Prostate gland (tissue), 2 donors: ENCODE measurements around the gene ITPKB.

Experiments
- POLR2A ChIP-seq: fragments of 450-650 bp; IDR thresholded peaks from one replicate; pipeline ENCODE4 v1.6.1; 2016; ENCODE audit warnings: antibody characterized with exemption, mild to moderate bottlenecking
- POLR2AphosphoS5 ChIP-seq: sonication (generic); formaldehyde crosslinking; IDR thresholded peaks from one replicate; pipeline ENCODE4 v1.6.1; 2017; ENCODE audit warnings: antibody characterized with exemption
- TF ChIP-seq, protein P1 (sequence below), 4 experiments: fragments of 200-600 bp in 2 of 4; fragments of 450-650 bp in 2 of 4; sonication (generic) in 2 of 4; IDR thresholded peaks; 1 replicate in 3 of 4; 2 replicates in 1 of 4; pipeline ENCODE4 v1.5.1; 2016 to 2019; ENCODE audit warnings: antibody characterized with exemption in 4 of 4, mild to moderate bottlenecking in 2 of 4, moderate library complexity in 2 of 4

DNA sequence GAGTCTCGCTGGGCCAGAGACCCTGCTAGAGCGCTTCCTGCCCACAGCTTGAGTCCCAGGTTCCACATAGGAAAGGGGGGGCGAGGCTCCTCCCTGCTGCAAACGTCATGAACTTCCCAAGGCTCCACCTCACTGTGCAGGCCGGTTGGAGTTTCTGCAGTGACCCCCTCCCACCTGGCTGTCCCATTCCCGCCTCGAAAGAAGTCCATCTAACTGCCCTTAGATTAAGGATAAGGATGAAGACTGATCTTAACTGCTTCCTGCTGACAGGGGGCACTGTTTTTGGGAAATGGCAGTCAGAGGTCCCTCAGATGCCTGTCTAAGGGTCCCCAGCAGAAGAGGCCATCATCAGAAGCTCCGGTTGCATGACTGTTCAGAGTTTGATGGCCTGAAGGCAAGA, 127.8 kb downstream of the ITPKB start:
- TF ChIP-seq, protein P1, sequence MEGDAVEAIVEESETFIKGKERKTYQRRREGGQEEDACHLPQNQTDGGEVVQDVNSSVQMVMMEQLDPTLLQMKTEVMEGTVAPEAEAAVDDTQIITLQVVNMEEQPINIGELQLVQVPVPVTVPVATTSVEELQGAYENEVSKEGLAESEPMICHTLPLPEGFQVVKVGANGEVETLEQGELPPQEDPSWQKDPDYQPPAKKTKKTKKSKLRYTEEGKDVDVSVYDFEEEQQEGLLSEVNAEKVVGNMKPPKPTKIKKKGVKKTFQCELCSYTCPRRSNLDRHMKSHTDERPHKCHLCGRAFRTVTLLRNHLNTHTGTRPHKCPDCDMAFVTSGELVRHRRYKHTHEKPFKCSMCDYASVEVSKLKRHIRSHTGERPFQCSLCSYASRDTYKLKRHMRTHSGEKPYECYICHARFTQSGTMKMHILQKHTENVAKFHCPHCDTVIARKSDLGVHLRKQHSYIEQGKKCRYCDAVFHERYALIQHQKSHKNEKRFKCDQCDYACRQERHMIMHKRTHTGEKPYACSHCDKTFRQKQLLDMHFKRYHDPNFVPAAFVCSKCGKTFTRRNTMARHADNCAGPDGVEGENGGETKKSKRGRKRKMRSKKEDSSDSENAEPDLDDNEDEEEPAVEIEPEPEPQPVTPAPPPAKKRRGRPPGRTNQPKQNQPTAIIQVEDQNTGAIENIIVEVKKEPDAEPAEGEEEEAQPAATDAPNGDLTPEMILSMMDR (IDR thresholded peaks at IDR 0.05) = no peak
- TF ChIP-seq POLR2A (no peak), POLR2AphosphoS5 (no peak)
